ENCODE measurements around the gene RHO.

The RHO gene

DNA sequence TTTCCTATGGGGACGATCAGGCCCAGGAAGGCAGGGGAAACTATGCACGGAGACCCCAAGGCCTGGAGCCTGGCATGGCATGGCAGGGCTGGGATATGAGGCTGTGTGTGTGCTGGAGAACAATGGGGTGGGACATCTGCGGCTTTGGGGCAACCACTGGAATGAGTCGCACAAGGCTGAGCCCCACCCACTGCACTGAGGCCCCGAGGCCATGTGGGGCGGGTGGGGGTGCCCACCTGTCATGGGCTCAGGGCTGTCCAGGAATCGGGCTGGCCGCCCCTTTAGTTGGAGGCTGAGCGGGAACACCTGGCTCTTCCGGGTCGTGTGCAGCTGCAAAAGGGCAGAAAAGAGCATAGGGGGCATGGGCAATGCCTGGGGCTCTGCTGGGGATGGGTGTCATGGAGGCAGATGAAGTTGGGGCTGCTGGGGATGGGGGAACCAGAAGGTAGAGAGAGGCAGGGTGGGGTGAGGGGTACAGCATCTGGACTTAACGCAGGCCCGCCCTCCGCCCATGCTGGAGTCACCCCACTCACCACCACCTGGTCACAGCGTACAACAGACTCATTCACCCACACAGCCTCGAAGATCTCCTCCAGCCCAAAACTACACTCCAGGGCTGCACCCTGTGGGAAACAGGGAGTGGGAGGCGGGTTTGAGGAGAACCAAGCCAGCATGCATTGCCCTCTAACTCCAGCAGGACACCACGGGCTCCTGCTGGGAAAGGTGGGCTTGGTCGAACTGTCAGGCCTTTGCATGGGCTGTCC lies 47.0 kb downstream of the RHO start:
- no peak for DNase-seq (ENCODE audit: low read depth)
- H3K4me3 ChIP-seq (ENCODE audit: low read depth, low read length) = no peak overlapping the region
- TF ChIP-seq, protein P1, sequence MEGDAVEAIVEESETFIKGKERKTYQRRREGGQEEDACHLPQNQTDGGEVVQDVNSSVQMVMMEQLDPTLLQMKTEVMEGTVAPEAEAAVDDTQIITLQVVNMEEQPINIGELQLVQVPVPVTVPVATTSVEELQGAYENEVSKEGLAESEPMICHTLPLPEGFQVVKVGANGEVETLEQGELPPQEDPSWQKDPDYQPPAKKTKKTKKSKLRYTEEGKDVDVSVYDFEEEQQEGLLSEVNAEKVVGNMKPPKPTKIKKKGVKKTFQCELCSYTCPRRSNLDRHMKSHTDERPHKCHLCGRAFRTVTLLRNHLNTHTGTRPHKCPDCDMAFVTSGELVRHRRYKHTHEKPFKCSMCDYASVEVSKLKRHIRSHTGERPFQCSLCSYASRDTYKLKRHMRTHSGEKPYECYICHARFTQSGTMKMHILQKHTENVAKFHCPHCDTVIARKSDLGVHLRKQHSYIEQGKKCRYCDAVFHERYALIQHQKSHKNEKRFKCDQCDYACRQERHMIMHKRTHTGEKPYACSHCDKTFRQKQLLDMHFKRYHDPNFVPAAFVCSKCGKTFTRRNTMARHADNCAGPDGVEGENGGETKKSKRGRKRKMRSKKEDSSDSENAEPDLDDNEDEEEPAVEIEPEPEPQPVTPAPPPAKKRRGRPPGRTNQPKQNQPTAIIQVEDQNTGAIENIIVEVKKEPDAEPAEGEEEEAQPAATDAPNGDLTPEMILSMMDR (IDR thresholded peaks at IDR 0.05; ENCODE audit: insufficient read depth, low read depth, low read length, missing control alignments) = no peak

DNA sequence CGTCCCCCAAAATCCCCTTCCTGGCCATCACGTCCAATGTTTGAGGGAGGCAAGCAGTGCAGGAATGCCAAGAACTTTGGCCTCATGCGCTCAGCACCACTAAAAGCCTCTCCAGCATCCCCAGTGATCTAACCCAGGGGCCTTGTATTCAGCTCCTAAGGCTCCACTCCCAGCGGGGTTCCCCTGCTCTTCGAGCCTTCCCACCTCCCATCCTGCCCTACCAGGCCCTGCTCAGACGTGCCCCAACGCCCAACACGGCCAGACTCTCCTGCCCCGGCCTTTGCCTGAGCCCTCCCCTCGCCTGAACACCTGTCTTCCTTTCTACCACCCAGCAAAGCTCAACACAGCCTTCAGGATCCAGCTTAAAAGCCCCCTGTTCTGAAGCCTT lies 47.6 kb downstream of the RHO start:
- TF ChIP-seq, protein P1 (IDR thresholded peaks at IDR 0.05; ENCODE audit: insufficient read depth, low read depth, low read length, missing control alignments) = no peak
- DNase-seq (ENCODE audit: low read depth) = no peak
- no peak overlapping the region for H3K4me3 ChIP-seq (ENCODE audit: low read depth, low read length)

DNA sequence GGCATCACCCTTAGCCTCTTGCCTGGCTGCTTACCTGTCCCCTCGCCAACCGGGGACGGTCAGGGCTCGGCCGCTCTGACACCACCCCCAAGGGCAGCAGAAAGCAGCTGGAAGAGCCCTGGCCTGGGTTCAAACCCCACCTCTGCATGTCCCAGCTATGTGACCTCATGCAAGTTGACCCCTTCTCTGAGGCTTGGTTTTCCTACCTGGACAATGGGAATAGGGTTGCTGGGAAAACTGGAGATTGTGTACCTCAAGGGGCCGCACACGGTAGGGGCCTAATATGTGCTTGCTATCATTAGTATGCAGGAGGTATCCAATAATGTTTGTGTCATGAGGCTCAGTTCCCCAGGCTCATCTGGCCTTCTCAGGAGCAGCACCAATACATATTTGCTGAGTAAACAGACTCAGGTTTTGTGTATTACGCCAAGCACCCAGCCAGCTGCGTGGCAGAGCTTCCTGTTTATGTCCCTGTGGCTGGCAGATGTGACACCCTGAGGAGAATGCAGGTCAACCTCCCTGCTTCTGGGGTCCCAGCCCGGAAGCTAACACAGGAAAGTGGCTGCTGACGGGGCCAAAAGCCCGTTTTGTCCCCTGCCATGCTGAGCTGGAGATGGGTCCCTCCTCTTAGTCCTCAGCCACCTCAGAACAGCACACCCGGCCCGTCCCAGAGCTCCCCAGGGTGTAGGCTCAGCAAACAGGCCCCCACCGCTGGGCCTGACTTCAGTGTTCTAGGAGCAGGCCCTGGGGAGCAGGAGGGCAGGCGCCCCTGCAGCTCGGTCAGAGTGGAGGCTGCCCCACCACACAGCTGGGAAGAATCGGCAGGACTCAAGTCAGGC lies 48.3 kb downstream of the RHO start:
- peak; percentile 85 for DNase-seq (ENCODE audit: low read depth)
- H3K4me3 ChIP-seq (ENCODE audit: low read depth, low read length) = no peak overlapping the region
- TF ChIP-seq, protein P1 (IDR thresholded peaks at IDR 0.05; ENCODE audit: insufficient read depth, low read depth, low read length, missing control alignments) = no peak

DNA sequence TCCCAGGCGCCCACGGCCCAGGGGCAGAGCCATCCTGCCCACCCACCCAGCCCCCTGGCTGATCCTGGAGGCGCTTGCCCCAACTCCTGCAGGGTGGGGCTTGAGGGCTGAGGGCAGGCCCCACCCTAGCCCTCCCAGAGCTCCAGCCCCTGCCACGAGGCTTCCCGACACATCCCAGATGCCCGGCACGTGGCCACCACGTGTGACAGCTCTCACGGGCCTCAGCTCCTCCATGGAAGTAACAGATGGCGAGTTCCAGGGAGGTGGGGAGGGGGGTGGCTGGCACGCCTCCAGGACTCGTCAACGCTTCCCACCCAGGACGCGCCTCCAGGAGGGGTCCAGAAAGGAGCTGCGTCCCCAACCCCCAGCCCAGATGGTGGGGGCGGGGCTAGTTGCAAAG lies 48.9 kb downstream of the RHO start:
- no peak overlapping the region for H3K4me3 ChIP-seq (ENCODE audit: low read depth, low read length)
- TF ChIP-seq, protein P1 (IDR thresholded peaks at IDR 0.05; ENCODE audit: insufficient read depth, low read depth, low read length, missing control alignments) = no peak
- DNase-seq (ENCODE audit: low read depth) = no peak

DNA sequence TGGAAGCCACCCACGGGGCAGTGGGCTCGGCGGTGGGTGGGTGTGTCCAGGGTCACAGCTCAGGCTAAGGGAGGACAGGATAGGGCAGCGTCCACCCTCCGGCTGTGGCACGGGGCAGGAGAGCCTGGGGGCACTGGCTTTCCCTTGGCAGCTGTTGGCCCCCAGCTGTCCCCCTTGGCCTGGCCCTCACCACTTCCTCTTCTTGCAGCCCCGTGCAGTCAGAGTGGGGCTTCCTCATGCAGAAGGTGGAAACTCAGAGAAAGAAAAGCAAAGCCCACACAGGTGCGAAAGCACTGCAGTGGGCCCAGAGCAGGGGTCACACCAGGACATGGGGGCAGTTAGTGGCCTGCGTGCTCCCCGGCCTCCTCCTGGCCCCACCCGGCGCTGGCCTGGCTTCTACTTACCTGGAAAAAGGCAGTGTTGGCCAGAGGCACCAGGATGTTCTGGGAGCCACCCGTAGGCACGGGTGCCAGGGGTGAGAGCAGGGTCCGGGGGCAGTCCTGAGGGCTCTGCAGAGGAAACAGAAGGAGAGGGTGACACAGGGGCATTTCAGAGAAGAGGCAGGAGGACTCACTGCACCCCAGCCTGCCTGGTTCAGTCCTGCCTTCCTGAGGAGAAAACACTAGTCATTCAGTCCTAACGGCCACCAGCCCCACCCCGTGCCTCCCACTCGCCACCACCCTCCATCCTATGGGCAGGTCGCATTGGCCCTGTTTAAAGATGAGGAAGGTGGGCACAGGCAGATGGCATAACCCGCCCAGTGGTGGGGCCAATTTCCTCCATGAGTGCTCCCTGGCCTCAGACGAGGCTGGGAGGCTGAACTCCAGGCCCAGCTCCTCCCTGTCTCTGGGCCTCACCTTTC lies 49.7 kb downstream of the RHO start:
- peak; percentile 54 for DNase-seq (ENCODE audit: low read depth)
- H3K4me3 ChIP-seq (ENCODE audit: low read depth, low read length) = no peak overlapping the region
- TF ChIP-seq, protein P1 (IDR thresholded peaks at IDR 0.05; ENCODE audit: insufficient read depth, low read depth, low read length, missing control alignments) = no peak

DNA sequence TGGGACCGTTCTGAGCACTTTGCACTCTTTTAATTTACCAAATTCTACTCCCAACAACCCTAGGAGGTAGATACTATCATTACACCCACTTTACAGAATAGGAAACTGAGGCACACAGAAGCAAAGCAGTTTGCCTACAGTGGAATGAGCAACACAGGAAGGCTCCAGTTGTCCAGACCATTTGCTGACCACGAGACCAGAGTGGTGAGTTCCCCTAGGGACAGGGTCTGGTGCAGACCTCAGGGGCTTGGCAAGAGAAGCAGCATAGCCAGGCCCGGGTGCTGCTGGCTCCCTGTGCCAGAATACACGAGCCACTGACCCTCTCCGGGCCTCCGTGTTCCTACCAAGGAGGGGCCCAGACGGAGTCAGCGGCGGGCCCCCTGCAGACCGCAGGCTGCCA lies 51.6 kb downstream of the RHO start:
- no peak for DNase-seq (ENCODE audit: low read depth)
- no peak overlapping the region for H3K4me3 ChIP-seq (ENCODE audit: low read depth, low read length)
- TF ChIP-seq, protein P1 (IDR thresholded peaks at IDR 0.05; ENCODE audit: insufficient read depth, low read depth, low read length, missing control alignments) = no peak

All from GM12865 (cell line).